Fibroblast of pulmonary artery (primary cell): ENCODE results near the gene PEX12.
"Not testable (repeated sequence)": the region's sequence is repeated elsewhere in the genome, so short reads cannot be mapped to it uniquely, and the experiment has no call there.

Experiments used
- DNase-seq: peaks from one replicate; pipeline ENCODE4 v3.0.0-alpha.2; 2010; ENCODE audit warnings: low read depth
- H3K4me3 ChIP-seq: replicated peaks from 2 replicates; pipeline ENCODE4 v1.5.1; 2011; ENCODE audit warnings: low read depth, mild to moderate bottlenecking, control low read depth, low read length, moderate library complexity
- TF ChIP-seq, protein P1 (sequence below): IDR thresholded peaks from 2 replicates; pipeline ENCODE4 v1.5.1; 2011; ENCODE audit warnings: mild to moderate bottlenecking, control low read depth, low read length, inconsistent platforms; ENCODE audit errors: missing control alignments

Gene PEX12

DNA sequence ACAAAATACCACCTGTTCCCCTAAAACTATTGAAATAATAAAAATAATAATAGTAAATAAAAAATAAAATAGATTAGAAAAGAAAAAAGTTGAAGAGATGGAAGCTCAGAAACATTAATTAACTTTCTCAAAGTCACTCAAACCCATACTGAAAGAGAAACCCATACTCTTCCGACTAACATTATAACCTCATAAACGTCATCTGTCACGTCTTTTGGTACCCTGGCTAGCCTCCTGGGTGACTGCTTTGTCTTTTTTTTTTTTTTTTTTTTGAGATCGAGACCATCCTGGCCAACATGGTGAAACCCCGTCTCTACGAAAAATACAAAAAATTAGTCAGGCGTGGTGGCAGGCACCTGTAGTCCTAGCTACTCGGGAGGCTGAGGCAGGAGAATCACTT lies 48.5 kb downstream of the PEX12 start:
- DNase-seq: no peak
- TF ChIP-seq, protein P1, sequence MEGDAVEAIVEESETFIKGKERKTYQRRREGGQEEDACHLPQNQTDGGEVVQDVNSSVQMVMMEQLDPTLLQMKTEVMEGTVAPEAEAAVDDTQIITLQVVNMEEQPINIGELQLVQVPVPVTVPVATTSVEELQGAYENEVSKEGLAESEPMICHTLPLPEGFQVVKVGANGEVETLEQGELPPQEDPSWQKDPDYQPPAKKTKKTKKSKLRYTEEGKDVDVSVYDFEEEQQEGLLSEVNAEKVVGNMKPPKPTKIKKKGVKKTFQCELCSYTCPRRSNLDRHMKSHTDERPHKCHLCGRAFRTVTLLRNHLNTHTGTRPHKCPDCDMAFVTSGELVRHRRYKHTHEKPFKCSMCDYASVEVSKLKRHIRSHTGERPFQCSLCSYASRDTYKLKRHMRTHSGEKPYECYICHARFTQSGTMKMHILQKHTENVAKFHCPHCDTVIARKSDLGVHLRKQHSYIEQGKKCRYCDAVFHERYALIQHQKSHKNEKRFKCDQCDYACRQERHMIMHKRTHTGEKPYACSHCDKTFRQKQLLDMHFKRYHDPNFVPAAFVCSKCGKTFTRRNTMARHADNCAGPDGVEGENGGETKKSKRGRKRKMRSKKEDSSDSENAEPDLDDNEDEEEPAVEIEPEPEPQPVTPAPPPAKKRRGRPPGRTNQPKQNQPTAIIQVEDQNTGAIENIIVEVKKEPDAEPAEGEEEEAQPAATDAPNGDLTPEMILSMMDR: no peak
- H3K4me3 ChIP-seq: no peak overlapping the region

DNA sequence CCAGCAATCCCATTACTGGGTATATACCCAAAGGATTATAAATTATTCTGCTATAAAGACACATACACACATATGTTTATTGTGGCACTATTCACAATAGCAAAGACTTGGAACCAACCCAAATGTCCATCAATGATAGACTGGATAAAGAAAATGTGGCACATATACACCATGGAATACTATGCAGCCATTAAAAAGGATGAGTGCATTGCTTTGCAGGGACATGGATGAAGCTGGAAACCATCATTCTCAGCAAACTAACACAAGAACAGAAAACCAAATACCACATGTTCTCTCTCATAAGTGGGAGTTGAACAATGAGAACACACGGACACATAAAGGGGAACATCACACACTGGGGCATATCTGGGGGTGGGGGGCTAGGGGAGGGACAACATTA lies 49.0 kb downstream of the PEX12 start:
- H3K4me3 ChIP-seq, DNase-seq: not testable (repeated sequence)
